Activated CD4-positive, alpha-beta T cell treated with anti-CD3 and anti-CD28 coated beads, Interleukin-2, amount 10 ng/mL, durations not matched to agents 7 days and 5 days (primary cell): ENCODE results near the gene STPG2. TPM values are rescaled to one million over a fixed set of nuclear protein-coding genes. Genes with fewer than 3 reads are reported as not detected.
"Not testable (repeated sequence)": the region's sequence is repeated elsewhere in the genome, so short reads cannot be mapped to it uniquely, and the experiment has no call there.

Experiments used
- CTCF ChIA-PET: fragments of 350-600 bp; sonication (Branson Sonifier 250); formaldehyde crosslinking; loops from one replicate; lab custom pipeline; 2021; ENCODE audit warnings: antibody characterized with exemption; lab: Charles Lee
- POLR2A ChIA-PET: fragments of 350-600 bp; sonication (Branson Sonifier 250); formaldehyde crosslinking; loops from one replicate; lab custom pipeline; 2021; ENCODE audit warnings: antibody characterized with exemption; lab: Charles Lee
- DNase-seq: peaks from one replicate; pipeline ENCODE4 v3.0.0-alpha.2; 2020
- H3K27ac Mint-ChIP-seq: one replicate; pipeline ENCODE4 v1.8.0; 2021; ENCODE audit warnings: mild to moderate bottlenecking, moderate library complexity, mixed read lengths
- H3K27me3 Mint-ChIP-seq: one replicate; pipeline ENCODE4 v1.8.0; 2021; ENCODE audit warnings: mixed read lengths
- H3K36me3 Mint-ChIP-seq: one replicate; pipeline ENCODE4 v1.8.0; 2021; ENCODE audit warnings: low read depth, mixed read lengths
- H3K4me1 Mint-ChIP-seq: one replicate; pipeline ENCODE4 v1.8.0; 2021; ENCODE audit warnings: mixed read lengths
- H3K4me3 Mint-ChIP-seq: one replicate; pipeline ENCODE4 v1.8.0; 2021; ENCODE audit warnings: mild to moderate bottlenecking, moderate library complexity, mixed read lengths
- H3K9me3 Mint-ChIP-seq: one replicate; pipeline ENCODE4 v1.8.0; 2021; ENCODE audit warnings: mixed read lengths
- total RNA-seq, 2 experiments: library from RNA; stranded (reverse); gene quantifications; one replicate each; pipeline ENCODE4 v1.2.3, GENCODE V29; 2021

STPG2 gene
- total RNA-seq, 2 experiments from 2014 or later: 0.12 TPM; not detected in 1

- no peaks in the 10 kb centered on the region for H3K4me1 Mint-ChIP-seq
- H3K4me3 Mint-ChIP-seq: no peak overlapping the region
- ChIA-PET POLR2A (no interaction called here), CTCF (no interaction called here)
- no peaks in the 10 kb centered on the region for H3K36me3 Mint-ChIP-seq
- no peak overlapping the region for H3K27ac Mint-ChIP-seq
- peaks cover 23% of the 10 kb centered on the region for H3K9me3 Mint-ChIP-seq
- H3K27me3 Mint-ChIP-seq: no peaks in the 10 kb centered on the region
- DNase-seq: no peak
Measured at GRCh38 chr4:97624204-97624603, 519.1 kb downstream of the STPG2 start.

GRCh38 chr4:97605932-97606331 lies 537.3 kb downstream of the STPG2 start:
- POLR2A ChIA-PET: no interaction called here
- DNase-seq: no peak

DNA sequence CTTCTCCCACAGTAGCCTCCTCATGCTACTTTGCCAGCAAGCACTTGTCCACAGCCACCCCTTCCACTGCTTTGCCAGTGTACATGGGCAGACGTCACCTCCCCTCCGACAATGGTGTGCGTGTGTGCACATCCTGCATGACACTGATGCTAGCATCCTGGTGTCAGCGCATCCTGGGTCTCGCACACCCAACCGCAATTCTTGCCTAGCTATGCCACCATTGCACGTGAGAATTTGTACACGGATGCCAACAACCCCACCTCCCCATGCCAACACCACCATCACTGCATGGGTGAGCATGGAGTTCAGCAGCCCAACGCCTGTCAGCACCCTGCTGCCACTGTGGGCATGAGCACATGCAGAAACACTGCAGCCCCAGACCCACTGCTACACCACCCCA lies 550.0 kb downstream of the STPG2 start:
- Mint-ChIP-seq H3K36me3 (no peaks in the 10 kb centered on the region), H3K27ac (no peak overlapping the region), H3K9me3 (peaks cover 20% of the 10 kb centered on the region), H3K4me1 (no peaks in the 10 kb centered on the region), H3K27me3 (no peaks in the 10 kb centered on the region), H3K4me3 (no peak overlapping the region)
- ChIA-PET POLR2A (no interaction called here), CTCF (no interaction called here)
- no peak for DNase-seq

More at GRCh38 chr4:97605932-97606331, 537.3 kb downstream of the STPG2 start:
- CTCF ChIA-PET: no interaction called here
- Mint-ChIP-seq H3K27me3 (no peaks in the 10 kb centered on the region), H3K4me1 (no peaks in the 10 kb centered on the region), H3K36me3 (no peaks in the 10 kb centered on the region), H3K9me3 (no peaks in the 10 kb centered on the region), H3K4me3 (no peak overlapping the region), H3K27ac (no peak overlapping the region)

GRCh38 chr4:97590266-97590665 lies 553.0 kb downstream of the STPG2 start:
- no peaks in the 10 kb centered on the region for H3K27me3 Mint-ChIP-seq
- no peak for DNase-seq
- H3K4me1 Mint-ChIP-seq: no peaks in the 10 kb centered on the region
- peaks cover 14% of the 10 kb centered on the region for H3K9me3 Mint-ChIP-seq
- H3K36me3 Mint-ChIP-seq: no peaks in the 10 kb centered on the region
- ChIA-PET CTCF (no interaction called here), POLR2A (no interaction called here)
- no peak overlapping the region for H3K27ac Mint-ChIP-seq
- no peak overlapping the region for H3K4me3 Mint-ChIP-seq

DNA sequence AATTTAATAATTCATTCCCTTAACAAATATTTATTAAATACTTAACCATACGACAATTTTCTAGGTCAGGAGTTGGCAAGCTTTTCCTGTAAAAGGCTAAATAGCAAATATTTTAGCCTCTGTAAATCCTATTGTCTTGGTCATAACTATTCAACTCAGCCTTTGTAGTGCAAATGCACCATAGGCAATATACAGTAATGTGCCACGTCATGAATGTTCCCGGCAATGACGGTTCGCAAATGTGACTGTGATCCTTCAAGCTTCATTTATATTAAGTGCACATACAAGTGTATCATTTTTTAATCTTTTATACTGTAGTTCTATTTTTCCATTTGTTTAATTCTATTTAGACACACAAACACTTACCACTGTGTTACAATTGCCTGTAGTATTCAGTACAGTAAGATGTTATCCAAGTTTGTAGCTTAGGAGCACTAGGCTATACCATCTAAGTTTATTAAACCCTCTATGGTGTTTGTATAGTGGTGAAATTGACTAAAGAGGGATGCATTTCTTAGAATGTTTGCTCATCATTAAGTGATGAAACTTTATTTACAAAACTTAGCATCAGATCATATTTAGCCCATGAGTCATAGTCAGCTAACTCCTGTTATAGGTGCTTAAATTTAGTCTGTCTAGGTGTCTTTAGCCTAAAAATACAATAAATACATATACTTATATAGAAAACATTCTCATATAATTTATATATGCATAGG lies 553.6 kb downstream of the STPG2 start:
- no peaks in the 10 kb centered on the region for H3K27me3 Mint-ChIP-seq
- ChIA-PET POLR2A (no interaction called here), CTCF (no interaction called here)
- DNase-seq: no peak
- no peaks in the 10 kb centered on the region for H3K36me3 Mint-ChIP-seq
- H3K4me1 Mint-ChIP-seq: no peaks in the 10 kb centered on the region
- no peak overlapping the region for H3K4me3 Mint-ChIP-seq
- H3K9me3 Mint-ChIP-seq: peaks cover 12% of the 10 kb centered on the region
- H3K27ac Mint-ChIP-seq: no peak overlapping the region

GRCh38 chr4:97587912-97588311 lies 555.4 kb downstream of the STPG2 start:
- Mint-ChIP-seq H3K4me3 (no peak overlapping the region), H3K27ac (no peak overlapping the region), H3K27me3 (no peaks in the 10 kb centered on the region), H3K4me1 (no peaks in the 10 kb centered on the region), H3K9me3 (peaks cover 2% of the 10 kb centered on the region), H3K36me3 (no peaks in the 10 kb centered on the region)
- no peak for DNase-seq
- ChIA-PET CTCF (no interaction called here), POLR2A (no interaction called here)

- Mint-ChIP-seq H3K27ac (no peak overlapping the region), H3K4me1 (no peaks in the 10 kb centered on the region), H3K9me3 (no peaks in the 10 kb centered on the region), H3K36me3 (no peaks in the 10 kb centered on the region), H3K27me3 (no peaks in the 10 kb centered on the region), H3K4me3 (no peak overlapping the region)
- ChIA-PET CTCF (no interaction called here), POLR2A (no interaction called here)
- no peak for DNase-seq
Measured at GRCh38 chr4:97585274-97585673, 558.0 kb downstream of the STPG2 start.

GRCh38 chr4:97582890-97583289 lies 560.4 kb downstream of the STPG2 start:
- H3K27ac Mint-ChIP-seq: no peak overlapping the region
- no peaks in the 10 kb centered on the region for H3K36me3 Mint-ChIP-seq
- no peak for DNase-seq
- H3K9me3 Mint-ChIP-seq: no peaks in the 10 kb centered on the region
- no peaks in the 10 kb centered on the region for H3K4me1 Mint-ChIP-seq
- POLR2A ChIA-PET: no interaction called here
- H3K4me3 Mint-ChIP-seq: no peak overlapping the region
- CTCF ChIA-PET: no interaction called here
- H3K27me3 Mint-ChIP-seq: no peaks in the 10 kb centered on the region

GRCh38 chr4:97577004-97577403 lies 566.3 kb downstream of the STPG2 start:
- no peak for DNase-seq
- no peak overlapping the region for H3K4me3 Mint-ChIP-seq
- no peak overlapping the region for H3K27ac Mint-ChIP-seq
- no peaks in the 10 kb centered on the region for H3K4me1 Mint-ChIP-seq
- no peaks in the 10 kb centered on the region for H3K36me3 Mint-ChIP-seq
- POLR2A ChIA-PET: no interaction called here
- H3K9me3 Mint-ChIP-seq: no peaks in the 10 kb centered on the region
- H3K27me3 Mint-ChIP-seq: no peaks in the 10 kb centered on the region
- CTCF ChIA-PET: no interaction called here

GRCh38 chr4:97560009-97560408 lies 583.3 kb downstream of the STPG2 start:
- Mint-ChIP-seq H3K27me3 (no peaks in the 10 kb centered on the region), H3K4me1 (no peaks in the 10 kb centered on the region), H3K4me3 (no peak overlapping the region), H3K36me3 (no peaks in the 10 kb centered on the region), H3K9me3 (peaks cover 8% of the 10 kb centered on the region), H3K27ac (no peak overlapping the region)
- ChIA-PET CTCF (no interaction called here), POLR2A (no interaction called here)
- DNase-seq: no peak

GRCh38 chr4:97558204-97558778 lies 585.0 kb downstream of the STPG2 start:
- Mint-ChIP-seq H3K4me3 (no peak overlapping the region), H3K9me3 (peaks cover 6% of the 10 kb centered on the region), H3K27me3 (no peaks in the 10 kb centered on the region), H3K27ac (no peak overlapping the region), H3K36me3 (no peaks in the 10 kb centered on the region), H3K4me1 (no peaks in the 10 kb centered on the region)
- DNase-seq: no peak
- ChIA-PET CTCF (no interaction called here), POLR2A (no interaction called here)

DNA sequence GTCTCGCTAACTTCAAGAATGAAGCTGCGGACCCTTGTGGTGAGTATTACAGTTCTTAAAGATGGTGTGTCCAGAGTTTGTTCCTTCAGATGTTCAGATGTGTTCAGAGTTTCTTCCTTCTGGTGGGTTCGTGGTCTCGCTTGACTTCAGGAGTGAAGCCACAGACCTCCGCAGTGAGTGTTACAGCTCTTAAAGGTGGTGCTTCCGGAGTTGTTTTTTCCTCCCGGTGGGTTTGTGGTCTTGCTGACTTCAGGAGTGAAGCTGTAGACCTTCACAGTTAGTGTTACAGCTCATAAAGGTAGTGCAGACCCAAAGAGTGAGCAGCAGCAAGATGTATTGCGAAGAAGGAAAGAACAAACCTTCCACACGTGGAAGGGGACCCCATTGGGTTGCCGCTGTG lies 592.6 kb downstream of the STPG2 start:
- DNase-seq, H3K4me3 Mint-ChIP-seq, H3K4me1 Mint-ChIP-seq, H3K27ac Mint-ChIP-seq, POLR2A ChIA-PET, H3K36me3 Mint-ChIP-seq, H3K9me3 Mint-ChIP-seq, CTCF ChIA-PET, H3K27me3 Mint-ChIP-seq: not testable (repeated sequence)

GRCh38 chr4:97548943-97549583 lies 594.2 kb downstream of the STPG2 start:
- Mint-ChIP-seq H3K4me3 (no peak overlapping the region), H3K27me3 (no peaks in the 10 kb centered on the region), H3K4me1 (no peaks in the 10 kb centered on the region), H3K27ac (no peak overlapping the region), H3K36me3 (no peaks in the 10 kb centered on the region), H3K9me3 (peaks cover 3% of the 10 kb centered on the region)
- DNase-seq: no peak
- CTCF ChIA-PET: no interaction called here
- POLR2A ChIA-PET: no interaction called here
